K562 (cell line): ENCODE results near the gene PITHD1. TPM values are rescaled to one million over a fixed set of nuclear protein-coding genes. Genes with fewer than 3 reads are reported as not detected.

Experiments
- ATAC-seq: fragments of 200-7000 bp; cut with Tn5 transposase; 3 replicates; pipeline ENCODE4 v1.9.1; 2020; ENCODE audit warnings: moderate library complexity
- BruUV-seq: library from RNA; stranded (reverse); fragments of 400-500 nt; replicated peaks from 2 replicates; lab custom pipeline; 2021; lab: Mats Ljungman, UMichigan
- CTCF ChIA-PET: fragments of 300-600 bp; formaldehyde crosslinking; extraction: SDS; loops from one replicate; lab custom pipeline; 2021; ENCODE audit warnings: low intra/inter-chr PET ratio; lab: Yijun Ruan, JAX
- POLR2A ChIA-PET: fragments of 300-600, 350-650 bp; sonication (Branson Sonifier 250); formaldehyde crosslinking; extraction: SDS; loops from one replicate; lab custom pipeline; 2021; ENCODE audit warnings: antibody characterized with exemption, inconsistent platforms; lab: Yijun Ruan, JAX
- DNase-seq, 4 experiments: peaks; one replicate each; pipeline versions ENCODE4 v3.0.0 to v3.0.0-alpha.2; 2011 to 2018; ENCODE audit warnings: low spot score in 3 of 4, mixed read lengths in 3 of 4; ENCODE audit errors: extremely low read depth in 1 of 4
- FAIRE-seq: peaks from 2 replicates; lab custom pipeline; 2011; peaks lifted over from hg19 to GRCh38; lab: Jason Lieb, UNC
- H2AFZ ChIP-seq: 2 replicates; pipeline ENCODE4 v1.6.0; 2011; ENCODE audit warnings: low read depth, low read length, control low read depth, inconsistent platforms
- H3K27ac ChIP-seq: fragments of 200-600 bp; 3 replicates; pipeline ENCODE4 v1.8.0; 2011; ENCODE audit warnings: low read depth, mild to moderate bottlenecking, control low read depth, inconsistent platforms, low read length, moderate library complexity, mixed read lengths; ENCODE audit errors: extremely low read depth
- H3K27me3 ChIP-seq, 2 experiments: fragments of 300-600 bp in 1 of 2; 2 replicates in 1 of 2; 3 replicates in 1 of 2; pipeline versions ENCODE4 v1.6.0 to v1.8.0; 2011; ENCODE audit warnings: inconsistent platforms in 2 of 2, low read length in 2 of 2, mild to moderate bottlenecking in 1 of 2, mixed read lengths in 1 of 2, moderate library complexity in 1 of 2; ENCODE audit not compliant: control insufficient read depth in 2 of 2, insufficient read depth in 2 of 2
- H3K36me3 ChIP-seq: fragments of 300-600 bp; 3 replicates; pipeline ENCODE4 v1.8.0; 2011; ENCODE audit warnings: mild to moderate bottlenecking, low read length, inconsistent platforms; ENCODE audit not compliant: control insufficient read depth, insufficient read depth
- H3K4me1 ChIP-seq, 2 experiments: fragments of 200-600 bp in 1 of 2; replicated peaks in 1 of 2; 2 replicates in 1 of 2; 3 replicates in 1 of 2; pipeline versions ENCODE4 v1.5.1 to v1.8.0; 2011; ENCODE audit warnings: inconsistent platforms in 2 of 2, low read length in 2 of 2, mild to moderate bottlenecking in 1 of 2, mixed read lengths in 1 of 2, moderate library complexity in 1 of 2; ENCODE audit not compliant: control insufficient read depth in 2 of 2, insufficient read depth in 2 of 2
- H3K4me2 ChIP-seq: 2 replicates; pipeline ENCODE4 v1.6.1; 2011; ENCODE audit warnings: low read length, control low read depth, inconsistent platforms, mixed read lengths; ENCODE audit not compliant: insufficient read depth
- H3K4me3 ChIP-seq: fragments of 200-600 bp; sonication (generic), shearing (Covaris generic); 2 replicates; pipeline ENCODE4 v1.5.1; 2016; ENCODE audit warnings: control low read depth, inconsistent platforms
- H3K79me2 ChIP-seq: fragments of 200-600 bp; 3 replicates; pipeline ENCODE4 v1.8.0; 2011; ENCODE audit warnings: low read length, inconsistent platforms; ENCODE audit not compliant: control insufficient read depth, insufficient read depth
- H3K9ac ChIP-seq, 2 experiments: 2 replicates each; pipeline versions ENCODE4 v1.6.0 to v1.6.1; 2011; ENCODE audit warnings: low read depth in 2 of 2, low read length in 2 of 2, control low read depth in 1 of 2, inconsistent platforms in 1 of 2, mild to moderate bottlenecking in 1 of 2, mixed read lengths in 1 of 2; ENCODE audit not compliant: insufficient read depth in 1 of 2
- H3K9me1 ChIP-seq: one replicate; pipeline ENCODE4 v1.6.0; 2011; ENCODE audit warnings: inconsistent platforms, mild to moderate bottlenecking, low read length, moderate library complexity; ENCODE audit not compliant: control insufficient read depth, insufficient read depth
- H3K9me3 ChIP-seq: replicated peaks from 2 replicates; pipeline ENCODE4 v1.5.1; 2011; ENCODE audit warnings: low read depth, low read length, inconsistent platforms; ENCODE audit not compliant: control insufficient read depth, insufficient read depth
- H4K20me1 ChIP-seq: replicated peaks from 2 replicates; pipeline ENCODE4 v1.6.1; 2011; ENCODE audit warnings: low read length, inconsistent platforms, mixed read lengths; ENCODE audit not compliant: control insufficient read depth, insufficient read depth
- ARNT ChIP-seq, 2 experiments: fragments of 450-650 bp; IDR thresholded peaks; 2 replicates each; pipeline ENCODE4 v1.6.1; 2016; ENCODE audit warnings: mild to moderate bottlenecking in 1 of 2
- CEBPB ChIP-seq: fragments of 450-650 bp; IDR thresholded peaks from 2 replicates; pipeline ENCODE4 v1.6.1; 2016; ENCODE audit warnings: missing genetic modification characterization, missing compliant biosample characterization
- CEBPG ChIP-seq, 3 experiments: fragments of 200-800 bp in 1 of 3; sonication (Bioruptor generic) in 1 of 3; sonication (generic) in 1 of 3; formaldehyde crosslinking in 1 of 3; IDR thresholded peaks in 2 of 3; conservative IDR thresholded peaks in 1 of 3; 2 replicates each; pipeline versions ENCODE4 v1.6.1 to v1.8.0; 2016 to 2022; ENCODE audit warnings: missing compliant biosample characterization in 2 of 3, missing genetic modification characterization in 2 of 3, mild to moderate bottlenecking in 1 of 3, missing genetic modification reagents in 1 of 3
- DPF2 ChIP-seq: fragments of 450-650 bp; IDR thresholded peaks from 2 replicates; pipeline ENCODE4 v1.6.1; 2016
- GABPA ChIP-seq: fragments of 200-800 bp; sonication (Bioruptor generic); conservative IDR thresholded peaks from 2 replicates; pipeline ENCODE4 v1.6.1; 2016; ENCODE audit warnings: low read depth, missing genetic modification characterization, missing compliant biosample characterization
- IRF2 ChIP-seq: sonication (generic); formaldehyde crosslinking; IDR thresholded peaks from 2 replicates; pipeline ENCODE4 v1.8.1; 2022; ENCODE audit warnings: mild to moderate bottlenecking, missing genetic modification reagents
- KDM1A ChIP-seq, 2 experiments: fragments of 450-650 bp; IDR thresholded peaks; 2 replicates each; pipeline ENCODE4 v1.6.1; 2016; ENCODE audit warnings: mild to moderate bottlenecking in 2 of 2
- NR2C2 ChIP-seq, 2 experiments: fragments of 200-800 bp in 1 of 2; sonication (Bioruptor generic) in 1 of 2; sonication (generic) in 1 of 2; formaldehyde crosslinking in 1 of 2; IDR thresholded peaks; 2 replicates each; pipeline versions ENCODE4 v1.6.1 to v1.8.0; 2016 to 2022; ENCODE audit warnings: mild to moderate bottlenecking in 1 of 2, missing compliant biosample characterization in 1 of 2, missing genetic modification characterization in 1 of 2, missing genetic modification reagents in 1 of 2
- POLR2A ChIP-seq: fragments of 450-650 bp; conservative IDR thresholded peaks from 2 replicates; pipeline ENCODE4 v1.6.1; 2016
- POLR2B ChIP-seq: fragments of 450-650 bp; IDR thresholded peaks from 2 replicates; pipeline ENCODE4 v1.6.1; 2018; ENCODE audit warnings: low read depth; ENCODE audit not compliant: partially characterized antibody
- RBM25 ChIP-seq: fragments of 200-400 bp; formaldehyde crosslinking; IDR thresholded peaks from 2 replicates; pipeline ENCODE4 v1.6.1; 2018; ENCODE audit warnings: low read length, low read depth, moderate library complexity; ENCODE audit not compliant: severe bottlenecking
- SETDB1 ChIP-seq: IDR thresholded peaks from one replicate; pipeline ENCODE4 v1.6.1; 2012; ENCODE audit warnings: low read length, control low read depth, inconsistent platforms
- SUPT5H ChIP-seq: fragments of 450-650 bp; IDR thresholded peaks from 2 replicates; pipeline ENCODE4 v1.6.1; 2016
- TBP ChIP-seq: optimal IDR thresholded peaks from 2 replicates; pipeline ENCODE3; 2011; ENCODE audit warnings: low read depth, low read length, improper control_type of control experiment
- TRIM28 ChIP-seq: fragments of 450-650 bp; IDR thresholded peaks from 2 replicates; pipeline ENCODE4 v1.6.1; 2017
- ZBTB5 ChIP-seq: fragments of 450-650 bp; IDR thresholded peaks from 2 replicates; pipeline ENCODE4 v1.6.1; 2017; ENCODE audit warnings: antibody characterized with exemption
- ZNF316 ChIP-seq: fragments of 450-650 bp; IDR thresholded peaks from 2 replicates; pipeline ENCODE4 v1.6.1; 2016
- WGBS: fragments of 100-300 bp; shearing (Covaris generic); methylation state at CpG from one replicate; pipeline ENCODE4 v1.1.6; 2016; ENCODE audit warnings: low coverage, mixed read lengths; ENCODE audit not compliant: insufficient coverage; ENCODE audit errors: missing lambda C conversion rate; 5-methylcytosine and 5-hydroxymethylcytosine counted together
- in situ Hi-C: fragments of 300-500 bp; cut with MboI; formaldehyde crosslinking; loops from 4 replicates; pipeline ENCODE4 v1.15.0; 2018; ENCODE audit warnings: inconsistent platforms, mixed read lengths
- intact Hi-C: fragments of 100-400 bp; cut with micrococcal nuclease; formaldehyde crosslinking; loops from 2 replicates; pipeline ENCODE4 v1.14.2; 2022
- polyA plus RNA-seq, 8 experiments: library from polyadenylated mRNA; depleted of rRNA in 4 of 8; stranded (reverse) in 5 of 8; unstranded in 3 of 8; fragments of >200 nt; fragmentation: Nextera tagmentation in 2 of 8; fragmentation: Illumina TruSeq in 1 of 8; extraction: Ambion mirVana in 2 of 8; extraction: Trizol in 1 of 8; gene quantifications; 2 replicates each; pipeline versions ENCODE4 v1.2.1 to v1.2.3, GENCODE V29; 2011 to 2014; ENCODE audit warnings: inconsistent platforms in 1 of 8, missing spikeins in 1 of 8
- total RNA-seq, 7 experiments: library from RNA; depleted of rRNA in 6 of 7; stranded (reverse); fragments of >200 nt in 6 of 7; fragmentation: Illumina TruSeq in 2 of 7; extraction: Trizol in 2 of 7; gene quantifications; 2 replicates each; pipeline versions ENCODE4 v1.2.1 to v1.2.3, GENCODE V29; 2011 to 2021; ENCODE audit warnings: low replicate concordance in 1 of 7

Gene PITHD1
- total and polyA plus RNA-seq, 9 of the 15 experiments (the other 6 are each of a cell fraction or from before 2014, with no cell fraction given), result 46.5 to 175 (median 149) TPM

- POLR2A ChIA-PET, result interaction anchor here (0.9 to 10.2 kb wide), 6 partner anchors 9 to 43 kb away, joined by 3 to 197 read pairs (median 9); partner anchors contain the start of genes GALE and PITHD1
- peaks cover 31% of the 10 kb centered on the region in 2 experiments for H3K4me1 ChIP-seq
- H3K9me1 ChIP-seq, result no peaks in the 10 kb centered on the region
- no peaks in the 10 kb centered on the region for H3K9me3 ChIP-seq
- no peak overlapping the region for H3K9ac ChIP-seq
- no peak for FAIRE-seq
- no peak overlapping the region for H3K4me2 ChIP-seq
- CTCF ChIA-PET, result no interaction called here
- peaks cover 44% of the 10 kb centered on the region for H3K79me2 ChIP-seq
- in situ Hi-C loops (no loop called here), intact Hi-C loops (no loop called here)
- BruUV-seq, result no TSS peak
- no peak for ATAC-seq
- peak overlapping the region; percentile 90; the same call in 1 of the 3 replicates for H3K27ac ChIP-seq
- no peak for TF ChIP-seq TBP
- no peak for TF ChIP-seq IRF2
- no peak for TF ChIP-seq SETDB1
- TF ChIP-seq RBM25, result no peak
- no peak for TF ChIP-seq ZBTB5
- peak; percentile 84 for TF ChIP-seq CEBPB (tag)
- peak; percentile 34 for TF ChIP-seq POLR2B
- TF ChIP-seq NR2C2 (CRISPR knock-in tag; IDR thresholded peaks at IDR 0.05), result no peak
- no peak for TF ChIP-seq NR2C2 (tag; IDR thresholded peaks at IDR 0.05)
- peak; percentile 66 for TF ChIP-seq POLR2A
- TF ChIP-seq SUPT5H, result peak; percentile 53
- no peak for TF ChIP-seq ARNT (IDR thresholded peaks at IDR 0.05)
- no peak for TF ChIP-seq DPF2
- no peak for TF ChIP-seq GABPA
- TF ChIP-seq CEBPG (CRISPR knock-in tag; IDR thresholded peaks at IDR 0.05), result no peak
- TF ChIP-seq CEBPG (tag; conservative IDR thresholded peaks at IDR 0.05 in 1 of 2, IDR thresholded peaks at IDR 0.05 in 1 of 2), result 0 out of 4 replicates have a peak, but pooled peaks of 1 of the 2 experiments have one; percentile 37
- 0 out of 2 replicates have a peak, but pooled peaks have one; percentile 18 for TF ChIP-seq TRIM28
- TF ChIP-seq ZNF316, result no peak
- 0 out of 4 replicates have a peak, but pooled peaks of 1 of the 2 experiments have one; percentile 8 for TF ChIP-seq KDM1A (IDR thresholded peaks at IDR 0.05)
- peaks cover 60% of the 10 kb centered on the region for H3K36me3 ChIP-seq
- H3K27me3 ChIP-seq, result no peaks in the 10 kb centered on the region
- no peak for DNase-seq
- no peak overlapping the region for H2AFZ ChIP-seq
- 92% methylated on average over 3 of the region's 3 CpGs for WGBS
- H3K4me3 ChIP-seq, result no peak overlapping the region
- H4K20me1 ChIP-seq, result peaks cover 3% of the 10 kb centered on the region; the same call in 1 of the 2 replicates
Measured at GRCh38 chr1:23788695-23789094, 10.5 kb downstream of the PITHD1 start.
